Ishikawa (cell line): ENCODE data around the gene RB1.

Experiments
- CREB1 ChIP-seq: IDR thresholded peaks from 2 replicates; pipeline ENCODE4 v1.6.1; 2012; ENCODE audit warnings: low read depth
- EP300 ChIP-seq: IDR thresholded peaks from 2 replicates; pipeline ENCODE4 v1.6.1; 2012; ENCODE audit warnings: borderline replicate concordance
- FOXM1 ChIP-seq: IDR thresholded peaks from 2 replicates; pipeline ENCODE4 v1.6.1; 2012; ENCODE audit warnings: low read depth, borderline replicate concordance
- TCF12 ChIP-seq: IDR thresholded peaks from 2 replicates; pipeline ENCODE4 v1.6.1; 2012; ENCODE audit warnings: low read depth
- YY1 ChIP-seq: IDR thresholded peaks from 2 replicates; pipeline ENCODE4 v1.6.1; 2012; ENCODE audit warnings: low read depth
- ZBTB7A ChIP-seq: IDR thresholded peaks from 2 replicates; pipeline ENCODE4 v1.6.1; 2012; ENCODE audit warnings: low read depth
- TF ChIP-seq, protein P1 (sequence below): IDR thresholded peaks from 2 replicates; pipeline ENCODE4 v1.6.1; 2012
- TF ChIP-seq, protein P2 (sequence below): IDR thresholded peaks from 2 replicates; pipeline ENCODE4 v1.6.1; 2012; ENCODE audit warnings: low read depth, mild to moderate bottlenecking

DNA sequence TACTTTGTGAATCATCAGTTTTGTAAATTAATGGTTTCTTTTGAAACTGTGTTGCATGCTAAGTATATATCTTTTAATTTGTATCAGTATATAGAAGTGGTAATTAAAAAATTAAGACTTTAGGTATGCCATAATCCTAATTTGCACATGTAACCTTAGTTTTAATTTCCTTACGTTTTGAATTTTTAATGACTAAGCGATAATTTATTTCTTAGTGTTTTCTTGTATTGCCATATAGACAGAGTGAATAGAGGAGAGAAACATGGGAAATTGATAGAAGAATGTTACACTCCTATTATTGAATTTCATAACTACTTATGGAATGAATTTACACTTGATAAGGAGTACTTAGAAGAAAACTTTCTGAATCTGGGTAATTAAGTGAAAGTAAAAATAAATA is 79.8 kb downstream of the RB1 start:
- TF ChIP-seq TCF12 (no peak), CREB1 (no peak), YY1 (no peak), FOXM1 (no peak), ZBTB7A (no peak), EP300 (no peak)
- TF ChIP-seq, protein P1, sequence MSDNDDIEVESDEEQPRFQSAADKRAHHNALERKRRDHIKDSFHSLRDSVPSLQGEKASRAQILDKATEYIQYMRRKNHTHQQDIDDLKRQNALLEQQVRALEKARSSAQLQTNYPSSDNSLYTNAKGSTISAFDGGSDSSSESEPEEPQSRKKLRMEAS = no peak
- TF ChIP-seq, protein P2, sequence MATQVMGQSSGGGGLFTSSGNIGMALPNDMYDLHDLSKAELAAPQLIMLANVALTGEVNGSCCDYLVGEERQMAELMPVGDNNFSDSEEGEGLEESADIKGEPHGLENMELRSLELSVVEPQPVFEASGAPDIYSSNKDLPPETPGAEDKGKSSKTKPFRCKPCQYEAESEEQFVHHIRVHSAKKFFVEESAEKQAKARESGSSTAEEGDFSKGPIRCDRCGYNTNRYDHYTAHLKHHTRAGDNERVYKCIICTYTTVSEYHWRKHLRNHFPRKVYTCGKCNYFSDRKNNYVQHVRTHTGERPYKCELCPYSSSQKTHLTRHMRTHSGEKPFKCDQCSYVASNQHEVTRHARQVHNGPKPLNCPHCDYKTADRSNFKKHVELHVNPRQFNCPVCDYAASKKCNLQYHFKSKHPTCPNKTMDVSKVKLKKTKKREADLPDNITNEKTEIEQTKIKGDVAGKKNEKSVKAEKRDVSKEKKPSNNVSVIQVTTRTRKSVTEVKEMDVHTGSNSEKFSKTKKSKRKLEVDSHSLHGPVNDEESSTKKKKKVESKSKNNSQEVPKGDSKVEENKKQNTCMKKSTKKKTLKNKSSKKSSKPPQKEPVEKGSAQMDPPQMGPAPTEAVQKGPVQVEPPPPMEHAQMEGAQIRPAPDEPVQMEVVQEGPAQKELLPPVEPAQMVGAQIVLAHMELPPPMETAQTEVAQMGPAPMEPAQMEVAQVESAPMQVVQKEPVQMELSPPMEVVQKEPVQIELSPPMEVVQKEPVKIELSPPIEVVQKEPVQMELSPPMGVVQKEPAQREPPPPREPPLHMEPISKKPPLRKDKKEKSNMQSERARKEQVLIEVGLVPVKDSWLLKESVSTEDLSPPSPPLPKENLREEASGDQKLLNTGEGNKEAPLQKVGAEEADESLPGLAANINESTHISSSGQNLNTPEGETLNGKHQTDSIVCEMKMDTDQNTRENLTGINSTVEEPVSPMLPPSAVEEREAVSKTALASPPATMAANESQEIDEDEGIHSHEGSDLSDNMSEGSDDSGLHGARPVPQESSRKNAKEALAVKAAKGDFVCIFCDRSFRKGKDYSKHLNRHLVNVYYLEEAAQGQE = no peak
